Left lung (tissue), 10 donors: ENCODE data around the gene EZH2. TPM values are rescaled to one million over a fixed set of nuclear protein-coding genes. Genes with fewer than 3 reads are reported as not detected.

Experiments
- ATAC-seq: fragments of 200-7000 bp; cut with Tn5 transposase; one replicate; pipeline ENCODE4 v1.9.1; 2020; ENCODE audit warnings: moderate library complexity
- DNase-seq, 4 donors: peaks; one replicate each; pipeline ENCODE4 v3.0.0-alpha.2; 2013 to 2020
- H3K27ac ChIP-seq, 2 donors: fragments of 200-600 bp; sonication (generic) in 1 of 2; one replicate each; pipeline versions ENCODE4 v1.5.0 to v1.8.0; 2020 to 2021
- H3K27me3 ChIP-seq, 2 donors: fragments of 200-600 bp; sonication (generic) in 1 of 2; one replicate each; pipeline versions ENCODE4 v1.5.0 to v1.8.0; 2020 to 2021
- H3K36me3 ChIP-seq, 2 donors: fragments of 200-600 bp; sonication (generic) in 1 of 2; one replicate each; pipeline versions ENCODE4 v1.5.0 to v1.8.0; 2020 to 2021
- H3K4me1 ChIP-seq, 2 donors: fragments of 200-600 bp; one replicate each; pipeline ENCODE4 v1.8.0; 2021
- H3K4me3 ChIP-seq, 2 donors: fragments of 200-600 bp; sonication (generic) in 1 of 2; one replicate each; pipeline versions ENCODE4 v1.5.0 to v1.8.0; 2020 to 2021; ENCODE audit warnings: mild to moderate bottlenecking in 1 of 2
- H3K9me3 ChIP-seq, 2 donors: fragments of 200-600 bp; sonication (generic) in 1 of 2; one replicate each; pipeline versions ENCODE4 v1.5.0 to v1.8.0; 2020 to 2021
- intact Hi-C, 2 donors: fragments of 100-400 bp; cut with DNase I; formaldehyde crosslinking; loops; one replicate each; pipeline versions ENCODE4 v1.11.2 to v1.14.2; 2022
- polyA plus RNA-seq, 6 donors: library from polyadenylated mRNA; unstranded; fragments of 120-200 nt; gene quantifications; one replicate each; pipeline ENCODE4 v1.2.1, GENCODE V29; 2013; ENCODE audit not compliant: insufficient read length in 6 of 6
- total RNA-seq, 2 donors: library from RNA; stranded (reverse); fragmentation: NEBNext Ultra II Directional; extraction: Animal tissue kit (Norgen Biotek cat#: 25700); gene quantifications; one replicate each; pipeline ENCODE4 v1.2.1, GENCODE V29; 2021
- TF ChIP-seq, protein P1 (sequence below), 2 donors: fragments of 200-600 bp; sonication (generic) in 1 of 2; IDR thresholded peaks; one replicate each; pipeline versions ENCODE4 v1.5.0 to v1.8.0; 2021; ENCODE audit warnings: antibody characterized with exemption in 2 of 2
- donor health status: DM: no; HTN: yes; CAD: no.
- donor health status: DM: no; HTN: no; CAD: no.

Gene EZH2
- total and polyA plus RNA-seq, 8 donors, result 7.2 to 56.3 (median 41.8) TPM

- Histone ChIP-seq H3K27ac (no peak overlapping the region), H3K27me3 (no peaks in the 10 kb centered on the region), H3K4me1 (no peaks in the 10 kb centered on the region), H3K36me3 (no peaks in the 10 kb centered on the region), H3K4me3 (no peak overlapping the region), H3K9me3 (peaks cover 0 to 10% of the 10 kb centered on the region in 2 donors)
- TF ChIP-seq, protein P1, sequence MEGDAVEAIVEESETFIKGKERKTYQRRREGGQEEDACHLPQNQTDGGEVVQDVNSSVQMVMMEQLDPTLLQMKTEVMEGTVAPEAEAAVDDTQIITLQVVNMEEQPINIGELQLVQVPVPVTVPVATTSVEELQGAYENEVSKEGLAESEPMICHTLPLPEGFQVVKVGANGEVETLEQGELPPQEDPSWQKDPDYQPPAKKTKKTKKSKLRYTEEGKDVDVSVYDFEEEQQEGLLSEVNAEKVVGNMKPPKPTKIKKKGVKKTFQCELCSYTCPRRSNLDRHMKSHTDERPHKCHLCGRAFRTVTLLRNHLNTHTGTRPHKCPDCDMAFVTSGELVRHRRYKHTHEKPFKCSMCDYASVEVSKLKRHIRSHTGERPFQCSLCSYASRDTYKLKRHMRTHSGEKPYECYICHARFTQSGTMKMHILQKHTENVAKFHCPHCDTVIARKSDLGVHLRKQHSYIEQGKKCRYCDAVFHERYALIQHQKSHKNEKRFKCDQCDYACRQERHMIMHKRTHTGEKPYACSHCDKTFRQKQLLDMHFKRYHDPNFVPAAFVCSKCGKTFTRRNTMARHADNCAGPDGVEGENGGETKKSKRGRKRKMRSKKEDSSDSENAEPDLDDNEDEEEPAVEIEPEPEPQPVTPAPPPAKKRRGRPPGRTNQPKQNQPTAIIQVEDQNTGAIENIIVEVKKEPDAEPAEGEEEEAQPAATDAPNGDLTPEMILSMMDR (IDR thresholded peaks at IDR 0.05), result no peak
- intact Hi-C loops, result no loop called here
- DNase-seq (no peak), ATAC-seq (no peak)
These were observed 12.5 kb downstream of the EZH2 start for GRCh38 chr7:148871551-148871950.

DNA sequence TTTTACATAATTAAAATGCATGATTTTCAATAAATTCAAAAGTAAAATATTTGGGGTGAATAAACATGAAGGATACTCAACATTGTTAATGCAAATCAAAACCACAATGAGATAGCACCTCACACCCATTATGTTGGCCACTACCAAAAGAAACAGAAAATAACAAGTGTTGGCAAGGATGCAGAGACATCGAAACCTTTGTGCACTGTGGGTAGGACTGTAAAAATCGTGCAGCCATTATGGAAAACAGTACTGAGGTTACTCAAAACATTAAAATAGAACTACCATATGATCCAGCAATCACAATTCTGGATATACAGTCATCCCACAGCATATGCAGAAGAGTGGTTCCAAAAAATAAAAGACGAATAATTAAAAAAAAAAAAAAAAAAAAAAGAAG is 13.1 kb downstream of the EZH2 start:
- ATAC-seq (no peak), DNase-seq (no peak)
- Histone ChIP-seq H3K27me3 (no peaks in the 10 kb centered on the region), H3K4me3 (no peak overlapping the region), H3K27ac (no peak overlapping the region), H3K4me1 (no peaks in the 10 kb centered on the region), H3K9me3 (peaks cover 0 to 10% of the 10 kb centered on the region in 2 donors), H3K36me3 (no peaks in the 10 kb centered on the region)
- TF ChIP-seq, protein P1 (IDR thresholded peaks at IDR 0.05), result no peak
- intact Hi-C loops, result no loop called here

DNA sequence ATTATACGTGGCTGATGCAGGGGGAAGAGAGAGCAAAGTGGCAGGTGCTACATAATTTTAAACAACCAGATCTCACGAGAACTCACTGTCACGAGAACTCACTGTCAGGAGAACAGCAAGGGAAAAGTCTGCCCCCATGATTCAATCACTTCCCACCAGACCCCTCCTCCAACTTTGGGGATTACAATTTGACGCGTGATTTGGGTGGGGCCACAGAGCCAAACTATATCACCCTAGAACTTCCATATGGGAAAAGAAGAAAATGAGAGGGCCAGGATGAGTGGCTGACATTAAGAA is 15.8 kb downstream of the EZH2 start:
- Histone ChIP-seq H3K9me3 (peaks cover 0 to 10% of the 10 kb centered on the region in 2 donors), H3K4me1 (no peaks in the 10 kb centered on the region), H3K27ac (no peak overlapping the region), H3K4me3 (no peak overlapping the region), H3K27me3 (no peaks in the 10 kb centered on the region), H3K36me3 (no peaks in the 10 kb centered on the region)
- ATAC-seq, result no peak
- TF ChIP-seq, protein P1 (IDR thresholded peaks at IDR 0.05), result no peak
- intact Hi-C loops, result no loop called here
- no peak for DNase-seq

- Histone ChIP-seq H3K27me3 (no peaks in the 10 kb centered on the region), H3K9me3 (peaks cover 0 to 10% of the 10 kb centered on the region in 2 donors), H3K4me3 (no peak overlapping the region), H3K4me1 (no peaks in the 10 kb centered on the region), H3K27ac (no peak overlapping the region), H3K36me3 (no peaks in the 10 kb centered on the region)
- no peak for DNase-seq
- ATAC-seq, result no peak
- intact Hi-C loops, result no loop called here
- TF ChIP-seq, protein P1 (IDR thresholded peaks at IDR 0.05), result no peak
These were observed 16.3 kb downstream of the EZH2 start for GRCh38 chr7:148867596-148868377.

DNA sequence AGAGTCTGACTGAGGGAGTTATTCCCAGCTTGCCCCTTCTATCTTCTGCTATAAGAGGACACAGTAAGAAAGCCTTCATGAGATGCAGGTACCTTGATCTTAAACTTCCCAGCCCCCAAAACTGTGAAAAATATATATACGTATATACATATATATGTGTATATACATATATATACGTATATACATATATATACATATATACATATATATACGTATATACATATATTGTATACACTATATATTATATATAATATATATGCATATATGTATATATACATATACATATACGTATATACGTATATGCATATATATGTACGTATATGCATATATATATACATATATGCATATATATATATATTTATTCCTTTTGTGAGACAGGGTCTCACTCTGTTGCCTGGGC is 17.7 kb downstream of the EZH2 start:
- ATAC-seq (no peak), DNase-seq (no peak)
- no peak overlapping the region for H3K4me3 ChIP-seq
- peaks cover 0 to 10% of the 10 kb centered on the region in 2 donors for H3K9me3 ChIP-seq
- TF ChIP-seq, protein P1 (IDR thresholded peaks at IDR 0.05), result no peak
- intact Hi-C loops, result no loop called here
- no peaks in the 10 kb centered on the region for H3K27me3 ChIP-seq
- no peaks in the 10 kb centered on the region for H3K36me3 ChIP-seq
- H3K4me1 ChIP-seq, result no peaks in the 10 kb centered on the region
- no peak overlapping the region for H3K27ac ChIP-seq
